H9 (cell line): ENCODE results near the gene RAET1L. TPM values are rescaled to one million over a fixed set of nuclear protein-coding genes. Genes with fewer than 3 reads are reported as not detected.

Source experiments
- DNase-seq: peaks from one replicate; pipeline ENCODE4 v3.0.0-alpha.2; 2017
- H2AFZ ChIP-seq: one replicate; pipeline ENCODE4 v1.6.1; 2013; ENCODE audit warnings: mild to moderate bottlenecking, low read length, control low read depth, moderate library complexity
- H2AK5ac ChIP-seq: 2 replicates; pipeline ENCODE4 v1.6.1; 2013; ENCODE audit warnings: low read length, control low read depth, mixed read lengths; ENCODE audit not compliant: insufficient read length
- H2BK120ac ChIP-seq: one replicate; pipeline ENCODE4 v1.6.1; 2013; ENCODE audit warnings: low read depth, mild to moderate bottlenecking, low read length, control low read depth, inconsistent platforms; ENCODE audit not compliant: poor library complexity, severe bottlenecking
- H2BK12ac ChIP-seq: 2 replicates; pipeline ENCODE4 v1.6.1; 2013; ENCODE audit warnings: low read length, control low read depth, mixed read lengths, low read depth; ENCODE audit not compliant: insufficient read length
- H2BK15ac ChIP-seq: 2 replicates; pipeline ENCODE4 v1.6.1; 2013; ENCODE audit warnings: low read depth, low read length, control low read depth
- H2BK20ac ChIP-seq: one replicate; pipeline ENCODE4 v1.6.1; 2013; ENCODE audit warnings: low read depth, mild to moderate bottlenecking, low read length, control low read depth, inconsistent platforms; ENCODE audit not compliant: poor library complexity, severe bottlenecking
- H2BK5ac ChIP-seq: 2 replicates; pipeline ENCODE4 v1.6.1; 2013; ENCODE audit warnings: low read length, control low read depth, mixed read lengths; ENCODE audit not compliant: insufficient read length
- H3K14ac ChIP-seq: 2 replicates; pipeline ENCODE4 v1.6.1; 2013; ENCODE audit warnings: low read length, control low read depth; ENCODE audit not compliant: insufficient read depth
- H3K18ac ChIP-seq: 2 replicates; pipeline ENCODE4 v1.6.1; 2013; ENCODE audit warnings: low read depth, mild to moderate bottlenecking, mixed read lengths, low read length, control low read depth; ENCODE audit not compliant: insufficient read length
- H3K23ac ChIP-seq: 2 replicates; pipeline ENCODE4 v1.6.1; 2013; ENCODE audit warnings: low read length, control low read depth, mixed read lengths, low read depth; ENCODE audit not compliant: insufficient read length
- H3K23me2 ChIP-seq: 2 replicates; pipeline ENCODE4 v1.6.1; 2013; ENCODE audit warnings: low read depth, mild to moderate bottlenecking, mixed read lengths, low read length, control low read depth; ENCODE audit not compliant: insufficient read length, poor library complexity, severe bottlenecking
- H3K27ac ChIP-seq: 2 replicates; pipeline ENCODE4 v1.5.1; 2013; ENCODE audit warnings: low read length, control low read depth, mixed read lengths, low read depth; ENCODE audit not compliant: insufficient read length
- H3K27me3 ChIP-seq: 2 replicates; pipeline ENCODE4 v1.6.1; 2013; ENCODE audit warnings: low read length, control low read depth, inconsistent platforms; ENCODE audit not compliant: insufficient read depth
- H3K4ac ChIP-seq: 2 replicates; pipeline ENCODE4 v1.6.1; 2013; ENCODE audit warnings: low read depth, mild to moderate bottlenecking, control low read depth, inconsistent platforms, low read length, moderate library complexity
- H3K4me1 ChIP-seq: 2 replicates; pipeline ENCODE4 v1.6.1; 2013; ENCODE audit warnings: low read length, control low read depth, inconsistent platforms; ENCODE audit not compliant: insufficient read depth
- H3K4me2 ChIP-seq: 2 replicates; pipeline ENCODE4 v1.6.1; 2013; ENCODE audit warnings: low read length, control low read depth, mixed read lengths; ENCODE audit not compliant: insufficient read length, insufficient read depth
- H3K56ac ChIP-seq: 2 replicates; pipeline ENCODE4 v1.6.1; 2013; ENCODE audit warnings: low read depth, mild to moderate bottlenecking, mixed read lengths, low read length, control low read depth; ENCODE audit not compliant: insufficient read length
- H3K79me1 ChIP-seq: 2 replicates; pipeline ENCODE4 v1.6.1; 2013; ENCODE audit warnings: low read depth, mild to moderate bottlenecking, moderate library complexity, low read length, control low read depth, inconsistent platforms; ENCODE audit not compliant: insufficient read depth, poor library complexity, severe bottlenecking
- H3K79me2 ChIP-seq: 2 replicates; pipeline ENCODE4 v1.6.1; 2013; ENCODE audit warnings: low read length, control low read depth, inconsistent platforms; ENCODE audit not compliant: insufficient read depth
- H3K9ac ChIP-seq: 2 replicates; pipeline ENCODE4 v1.6.1; 2013; ENCODE audit warnings: low read length, control low read depth, mixed read lengths; ENCODE audit not compliant: insufficient read length; ENCODE audit errors: extremely low read depth
- H3K9me3 ChIP-seq: one replicate; pipeline ENCODE4 v1.6.1; 2013; ENCODE audit warnings: low read depth, low read length, inconsistent platforms; ENCODE audit not compliant: control insufficient read depth
- H3T11ph ChIP-seq: one replicate; pipeline ENCODE4 v1.6.1; 2013; ENCODE audit warnings: mild to moderate bottlenecking, low read length, control low read depth, inconsistent platforms
- H4K20me1 ChIP-seq: one replicate; pipeline ENCODE4 v1.6.1; 2013; ENCODE audit not compliant: control insufficient read depth, insufficient read length, insufficient read depth
- H4K5ac ChIP-seq: 2 replicates; pipeline ENCODE4 v1.6.1; 2013; ENCODE audit warnings: low read depth, mild to moderate bottlenecking, mixed read lengths, low read length, control low read depth; ENCODE audit not compliant: insufficient read length
- H4K8ac ChIP-seq: replicated peaks from 2 replicates; pipeline ENCODE4 v1.6.1; 2013; ENCODE audit warnings: low read length, control low read depth, mixed read lengths, low read depth; ENCODE audit not compliant: insufficient read length
- H4K91ac ChIP-seq: 2 replicates; pipeline ENCODE4 v1.6.1; 2013; ENCODE audit warnings: low read depth, mild to moderate bottlenecking, moderate library complexity, mixed read lengths, low read length, control low read depth; ENCODE audit not compliant: insufficient read length
- H3K27ac Mint-ChIP-seq, 3 experiments: 2 replicates in 2 of 3; 3 replicates in 1 of 3; pipeline ENCODE4 v1.8.0; 2020 to 2021; ENCODE audit warnings: mixed read lengths in 3 of 3, mild to moderate bottlenecking in 1 of 3, moderate library complexity in 1 of 3
- H3K27me3 Mint-ChIP-seq: 2 replicates; pipeline ENCODE4 v1.8.0; 2021; ENCODE audit warnings: low read depth, mild to moderate bottlenecking, moderate library complexity, mixed read lengths
- H3K36me3 Mint-ChIP-seq, 3 experiments: 2 replicates in 2 of 3; 3 replicates in 1 of 3; pipeline ENCODE4 v1.8.0; 2020 to 2021; ENCODE audit warnings: low read depth in 3 of 3, mixed read lengths in 3 of 3; ENCODE audit not compliant: insufficient read depth in 1 of 3
- H3K4me1 Mint-ChIP-seq, 2 experiments: 2 replicates each; pipeline ENCODE4 v1.8.0; 2020; ENCODE audit warnings: mixed read lengths in 2 of 2
- H3K4me3 Mint-ChIP-seq, 2 experiments: 2 replicates in 1 of 2; 3 replicates in 1 of 2; pipeline ENCODE4 v1.8.0; 2020 to 2021; ENCODE audit warnings: mild to moderate bottlenecking in 2 of 2, mixed read lengths in 2 of 2, moderate library complexity in 1 of 2
- H3K9me3 Mint-ChIP-seq, 2 experiments: 2 replicates in 1 of 2; 3 replicates in 1 of 2; pipeline ENCODE4 v1.8.0; 2020; ENCODE audit warnings: mild to moderate bottlenecking in 2 of 2, mixed read lengths in 2 of 2, moderate library complexity in 1 of 2
- CTCF ChIP-seq: fragments of 200-600 bp; sonication (generic); conservative IDR thresholded peaks from 3 replicates; pipeline ENCODE4 v1.8.0; 2021; ENCODE audit warnings: antibody characterized with exemption, mild to moderate bottlenecking
- WGBS: extraction: QIAGEN DNeasy Blood & Tissue Kit; methylation state at CpG from one replicate; pipeline ENCODE4 v1.1.7; 2013; ENCODE audit warnings: missing lambda C conversion rate, low lambda C conversion rate, mixed read lengths; ENCODE audit not compliant: insufficient read length; ENCODE audit errors: extremely low coverage; 5-methylcytosine and 5-hydroxymethylcytosine counted together
- total RNA-seq: library from RNA; stranded (reverse); gene quantifications from 2 replicates; pipeline ENCODE4 v1.2.1, GENCODE V29; 2021

RAET1L gene
- total RNA-seq, 1 experiment from 2014 or later: not detected

- H4K8ac ChIP-seq: no peak overlapping the region
- H2BK120ac ChIP-seq: no peak overlapping the region
- H2BK5ac ChIP-seq: no peak overlapping the region
- no peaks in the 10 kb centered on the region; the same call in 1 of the 2 replicates for H3K27me3 ChIP-seq
- H3K79me1 ChIP-seq: no peaks in the 10 kb centered on the region
- H4K5ac ChIP-seq: no peak overlapping the region
- H3K14ac ChIP-seq: no peak overlapping the region
- DNase-seq: no peak
- no peak overlapping the region for H3K18ac ChIP-seq
- Mint-ChIP-seq H3K9me3 (no peaks in the 10 kb centered on the region; a peak in 1 of 5 replicates), H3K36me3 (peaks cover 0 to 5% (median 0%) of the 10 kb centered on the region in 3 experiments; a peak in 3 of 7 replicates), H3K4me1 (peaks cover 13 to 17% of the 10 kb centered on the region in 2 experiments), H3K27ac (no peak overlapping the region), H3K27me3 (peaks cover 41% of the 10 kb centered on the region), H3K4me3 (peak overlapping the region; percentile 31 to 43; a peak in 3 of 5 replicates)
- no peak for TF ChIP-seq CTCF
- no CpG with 5 or more reads among the region's 11 CpGs for WGBS
- no peaks in the 10 kb centered on the region for H4K20me1 ChIP-seq
- no peak overlapping the region for H3K9ac ChIP-seq
- no peak overlapping the region for H2BK20ac ChIP-seq
- H2AK5ac ChIP-seq: no peak overlapping the region
- no peak overlapping the region for H2BK15ac ChIP-seq
- H2AFZ ChIP-seq: no peak overlapping the region
- no peak overlapping the region for H3K4ac ChIP-seq
- no peaks in the 10 kb centered on the region; the same call in 1 of the 2 replicates for H3K4me1 ChIP-seq
- no peaks in the 10 kb centered on the region for H3K9me3 ChIP-seq
- peak overlapping the region; percentile 77 for H3K4me2 ChIP-seq
- H3T11ph ChIP-seq: no peak overlapping the region
- no peak overlapping the region for H3K23ac ChIP-seq
- no peak overlapping the region for H3K56ac ChIP-seq
- peaks cover 6% of the 10 kb centered on the region for H3K23me2 ChIP-seq
- H3K79me2 ChIP-seq: no peaks in the 10 kb centered on the region
- no peak overlapping the region for H2BK12ac ChIP-seq
- no peak overlapping the region for H3K27ac ChIP-seq
- H4K91ac ChIP-seq: no peak overlapping the region
These were observed 44.4 kb upstream of the RAET1L start for GRCh38 chr6:150069706-150070105.
